NCI-H524 (cell line): ENCODE data around the gene KIF23.

Experiments used
- DNase-seq, 2 experiments: peaks; one replicate each; lab custom pipeline; 2025; lab: John Stamatoyannopoulos, UW

KIF23 gene

DNA sequence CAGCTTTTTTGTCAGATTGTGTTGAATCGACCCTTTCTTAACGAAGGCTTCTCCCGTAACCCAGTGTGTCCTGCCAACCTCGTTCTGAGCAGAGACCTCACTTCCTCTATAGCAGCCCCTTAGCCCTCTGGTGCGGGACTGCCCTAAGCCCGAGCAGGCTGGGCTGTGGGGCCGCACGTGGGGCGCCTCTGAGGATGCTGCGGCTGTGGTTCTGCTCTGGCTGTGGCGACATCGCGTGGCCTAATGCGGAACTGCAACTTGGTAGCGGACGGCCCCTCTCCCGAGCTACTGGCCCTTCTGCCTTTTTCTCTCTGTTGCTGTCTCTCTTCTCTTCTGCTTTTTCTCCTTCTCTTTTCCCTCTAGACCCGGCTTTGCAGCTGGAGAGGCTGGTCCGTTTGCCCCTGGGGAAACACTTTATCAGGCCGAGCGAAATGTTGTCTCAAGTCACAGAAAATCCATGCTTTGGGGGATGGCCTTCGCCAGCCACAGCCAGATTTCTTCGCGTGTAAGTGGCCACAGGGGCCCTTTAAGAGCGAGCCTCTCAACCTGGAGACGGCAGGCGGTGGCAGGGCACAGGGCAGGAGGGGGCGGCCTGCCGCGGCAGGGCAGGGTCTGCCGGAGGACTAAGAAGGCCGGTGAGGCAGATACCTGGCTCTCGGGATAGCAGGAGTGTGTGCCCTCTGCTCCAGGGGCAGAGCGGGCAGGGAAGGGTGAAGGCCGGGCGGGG is 19.4 kb upstream of the KIF23 start:
- peak; percentile 42 to 80 for DNase-seq

GRCh38 chr15:69395460-69395859 is 18.7 kb upstream of the KIF23 start:
- no peak for DNase-seq

- peak; percentile 43 to 71 for DNase-seq
Observed at GRCh38 chr15:69395991-69396390, 18.2 kb upstream of the KIF23 start.

GRCh38 chr15:69398491-69398891 is 15.7 kb upstream of the KIF23 start:
- DNase-seq = peak; percentile 71 to 82

DNA sequence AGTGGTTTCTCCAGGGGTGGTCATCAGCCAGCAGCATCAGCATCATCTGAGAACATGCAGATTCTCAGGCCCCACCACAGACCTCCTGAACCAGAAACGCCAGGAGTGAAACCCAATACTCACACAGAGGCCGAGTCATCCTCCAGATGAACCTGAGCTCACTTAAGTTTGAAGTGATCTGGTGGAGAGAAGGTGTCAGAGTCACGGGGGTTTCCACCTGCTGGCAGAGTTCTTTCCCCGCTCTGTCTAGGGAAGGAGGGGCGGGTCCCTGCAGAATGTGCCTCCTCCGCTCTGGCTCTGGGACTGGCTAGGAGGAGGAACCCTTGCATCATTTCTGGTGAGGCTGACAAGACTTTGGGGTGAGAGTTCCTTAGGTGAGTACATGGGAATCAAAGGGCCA is 13.3 kb upstream of the KIF23 start:
- peak in 1 of 2 experiments; percentile 17 for DNase-seq

- no peak for DNase-seq
Observed at GRCh38 chr15:69402816-69403215, 11.3 kb upstream of the KIF23 start.

- peak; percentile 40 to 86 for DNase-seq
Observed at GRCh38 chr15:69403594-69403993, 10.6 kb upstream of the KIF23 start.

GRCh38 chr15:69405110-69405509 is 9.0 kb upstream of the KIF23 start:
- no peak for DNase-seq

GRCh38 chr15:69407719-69408400 is 6.3 kb upstream of the KIF23 start:
- DNase-seq = no peak

DNA sequence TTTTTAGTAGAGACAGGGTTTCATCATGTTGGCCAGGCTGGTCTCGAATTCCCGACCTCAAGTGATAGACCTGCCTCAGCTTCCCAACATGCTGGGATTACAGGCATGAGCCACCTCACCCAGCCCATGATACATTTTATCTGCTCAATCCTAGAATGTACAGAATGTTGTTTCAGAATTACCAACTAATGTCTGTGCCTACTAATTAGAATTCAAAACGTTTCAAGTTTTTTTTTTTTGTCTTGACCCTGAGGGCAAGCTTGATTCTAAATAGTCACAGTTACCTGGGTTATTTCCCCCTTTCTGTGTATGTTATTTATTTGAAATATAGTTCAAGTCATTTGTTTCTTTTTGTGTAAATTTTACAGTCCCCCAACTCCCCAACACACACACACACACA is 5.3 kb upstream of the KIF23 start:
- DNase-seq = no peak

- DNase-seq = peak; percentile 57 to 79
Observed at GRCh38 chr15:69410248-69410874, 3.8 kb upstream of the KIF23 start.

DNA sequence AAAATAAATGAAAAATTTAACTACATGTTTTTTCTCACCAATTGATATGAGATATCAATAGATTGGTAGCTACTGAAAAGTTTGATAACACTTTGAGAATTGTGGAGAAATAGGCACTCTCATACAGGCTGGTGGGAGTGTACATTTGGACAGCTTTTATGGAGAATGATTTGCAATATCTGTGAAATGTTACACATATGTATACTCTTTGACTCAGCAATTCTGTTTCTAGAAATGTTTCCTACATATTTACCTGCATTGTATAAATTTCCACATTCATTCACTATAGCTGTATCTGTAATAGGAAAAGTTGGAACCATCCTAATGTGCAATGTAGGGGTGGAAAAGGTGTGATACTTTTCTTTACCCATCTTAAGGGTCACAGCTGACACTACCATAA is 1.9 kb upstream of the KIF23 start:
- DNase-seq = no peak

DNA sequence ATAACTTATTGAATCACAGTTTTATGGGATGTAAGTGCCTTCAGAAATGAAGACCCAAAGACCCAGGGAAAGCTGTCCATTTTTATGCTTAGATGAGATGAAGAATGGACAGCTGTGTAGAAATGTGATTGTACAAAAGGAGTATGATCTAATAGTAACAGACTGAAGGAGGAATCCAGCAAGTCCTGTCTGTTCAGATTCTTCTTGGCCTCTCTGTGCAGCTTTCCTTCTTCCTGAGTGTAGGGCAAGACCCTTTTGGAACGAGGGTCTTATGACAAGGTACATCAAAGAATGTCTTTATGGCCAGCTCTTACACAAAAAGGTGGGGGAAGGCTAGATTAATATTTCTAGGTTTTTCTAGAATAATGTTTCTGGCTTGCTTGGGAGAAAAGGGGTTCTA is 1.4 kb upstream of the KIF23 start:
- DNase-seq = no peak

DNA sequence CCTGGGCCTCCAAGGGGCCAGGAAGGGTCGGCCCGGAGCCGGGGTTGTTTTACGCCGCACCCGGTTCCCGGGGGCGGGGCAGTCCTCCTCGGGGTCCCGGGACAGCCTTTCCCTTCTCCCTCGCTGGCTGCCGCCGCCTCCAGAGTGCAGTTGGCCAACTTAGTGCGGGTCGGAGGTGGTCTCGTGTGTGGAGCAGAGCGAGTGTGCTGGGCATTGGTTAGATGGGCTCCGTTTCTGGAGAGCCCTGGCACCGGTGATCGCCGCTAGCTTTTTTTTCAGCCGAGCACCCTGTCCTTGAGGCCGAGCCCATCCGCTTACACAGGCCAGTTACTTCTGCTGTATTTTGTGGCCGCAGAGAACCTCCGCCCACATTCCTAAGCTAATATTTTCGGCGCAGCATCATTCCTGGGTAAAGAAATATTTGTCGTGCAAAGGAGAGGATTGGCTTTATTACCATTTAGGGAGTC is 585 bp downstream of the KIF23 start:
- DNase-seq = peak in 1 of 2 experiments; percentile 51

DNA sequence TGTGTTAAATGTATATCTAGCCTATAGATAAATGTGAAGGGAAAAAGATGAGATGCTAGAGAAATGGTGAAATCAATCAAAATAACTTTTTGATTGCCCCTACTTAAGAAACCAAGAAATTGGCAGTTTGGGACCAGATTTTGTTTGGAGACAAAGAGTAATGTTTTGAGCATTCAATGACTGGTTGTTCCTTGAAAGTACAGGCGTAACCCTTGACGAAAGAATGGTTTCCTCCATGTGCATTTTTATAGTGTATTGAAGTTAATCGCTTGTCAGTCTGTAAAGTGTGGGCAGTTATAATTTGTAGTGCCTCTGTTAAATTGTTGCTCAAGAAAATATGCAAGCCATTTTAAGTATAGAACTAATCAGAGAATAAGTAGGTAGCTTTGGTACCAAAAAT is 1.2 kb downstream of the KIF23 start:
- DNase-seq = no peak

- no peak for DNase-seq
Observed at GRCh38 chr15:69417581-69417980, 3.4 kb downstream of the KIF23 start.

- DNase-seq = no peak
Observed at GRCh38 chr15:69421498-69421897, 7.3 kb downstream of the KIF23 start.

GRCh38 chr15:69422336-69422895 is 8.3 kb downstream of the KIF23 start:
- DNase-seq = no peak

GRCh38 chr15:69424001-69424400 is 9.9 kb downstream of the KIF23 start:
- DNase-seq = no peak

- DNase-seq = no peak
Observed at GRCh38 chr15:69424748-69425413, 10.7 kb downstream of the KIF23 start.

- DNase-seq = no peak
Observed at GRCh38 chr15:69433831-69434230, 19.7 kb downstream of the KIF23 start.

GRCh38 chr15:69434238-69434637 is 20.1 kb downstream of the KIF23 start:
- DNase-seq = no peak
